Breast epithelium (tissue), 4 donors: ENCODE results near the gene B4GAT1. TPM values are rescaled to one million over a fixed set of nuclear protein-coding genes. Genes with fewer than 3 reads are reported as not detected.

Experiments
- DNase-seq, 2 donors: peaks; one replicate each; pipeline ENCODE4 v3.0.0-alpha.2; 2019; ENCODE audit warnings: low spot score in 2 of 2
- H3K27ac ChIP-seq, 2 donors: fragments of 200-600 bp; sonication (generic) in 1 of 2; one replicate each; pipeline ENCODE4 v1.5.1; 2016 to 2019; ENCODE audit warnings: mild to moderate bottlenecking in 1 of 2
- H3K27me3 ChIP-seq, 2 donors: fragments of 200-600 bp; sonication (generic) in 1 of 2; one replicate each; pipeline versions ENCODE4 v1.5.1 to v1.6.0; 2017 to 2019; ENCODE audit warnings: control low read depth in 1 of 2, mild to moderate bottlenecking in 1 of 2
- H3K36me3 ChIP-seq: fragments of 200-600 bp; one replicate; pipeline ENCODE4 v1.5.1; 2019
- H3K4me1 ChIP-seq, 2 donors: fragments of 200-600 bp; sonication (generic); one replicate each; pipeline ENCODE4 v1.5.1; 2016 to 2019; ENCODE audit warnings: control low read depth in 1 of 2
- H3K4me3 ChIP-seq, 3 donors: fragments of 200-600 bp; sonication (generic); 1 replicate in 2 of 3; 2 replicates in 1 of 3; pipeline ENCODE4 v1.5.1; 2016 to 2019; ENCODE audit warnings: mild to moderate bottlenecking in 3 of 3, moderate library complexity in 2 of 3
- H3K9me3 ChIP-seq, 2 donors: fragments of 200-600 bp; sonication (generic) in 1 of 2; one replicate each; pipeline ENCODE4 v1.5.1; 2016 to 2019; ENCODE audit warnings: control low read depth in 1 of 2
- CTCF ChIP-seq, 3 donors: fragments of 450-650 bp; IDR thresholded peaks; one replicate each; pipeline ENCODE4 v1.5.1; 2016 to 2017; ENCODE audit warnings: antibody characterized with exemption in 3 of 3, mild to moderate bottlenecking in 3 of 3, moderate library complexity in 3 of 3
- POLR2A ChIP-seq: fragments of 450-650 bp; IDR thresholded peaks from one replicate; pipeline ENCODE4 v1.6.1; 2016; ENCODE audit warnings: antibody characterized with exemption, mild to moderate bottlenecking, moderate library complexity
- POLR2AphosphoS5 ChIP-seq, 3 donors: sonication (generic); formaldehyde crosslinking; IDR thresholded peaks; one replicate each; pipeline ENCODE4 v1.6.1; 2017; ENCODE audit warnings: antibody characterized with exemption in 3 of 3
- intact Hi-C: fragments of 100-400 bp; cut with DNase I; formaldehyde crosslinking; loops from one replicate; pipeline ENCODE4 v1.15.1; 2023; ENCODE audit warnings: low total_unique reads
- total RNA-seq, 3 donors: library from RNA; depleted of rRNA; stranded (reverse); fragments of >200 nt; gene quantifications; one replicate each; pipeline ENCODE4 v1.1.0, GENCODE V29; 2016

B4GAT1 gene
- total RNA-seq, 3 donors from 2014 or later, result 20.0 to 35.4 (median 30.1) TPM

- Histone ChIP-seq H3K36me3 (no peaks in the 10 kb centered on the region), H3K27ac (peak overlapping the region; percentile 33 to 95), H3K4me1 (peaks cover 13 to 14% of the 10 kb centered on the region in 2 donors), H3K4me3 (no peak overlapping the region), H3K9me3 (no peaks in the 10 kb centered on the region), H3K27me3 (peaks cover 3% of the 10 kb centered on the region in 2 donors)
- DNase-seq, result no peak
- no peak for TF ChIP-seq CTCF (IDR thresholded peaks at IDR 0.05)
- TF ChIP-seq POLR2A, result no peak
- TF ChIP-seq POLR2AphosphoS5 (IDR thresholded peaks at IDR 0.05), result no peak
- intact Hi-C loops, result no loop called here
Observed at GRCh38 chr11:66318600-66318970, 28.8 kb downstream of the B4GAT1 start.

- Histone ChIP-seq H3K9me3 (no peaks in the 10 kb centered on the region), H3K27ac (peak overlapping the region; percentile 67 to 95), H3K4me3 (peak overlapping the region; percentile 53 to 77 (median 64)), H3K4me1 (peaks cover 14 to 16% of the 10 kb centered on the region in 2 donors), H3K36me3 (no peaks in the 10 kb centered on the region), H3K27me3 (peaks cover 3% of the 10 kb centered on the region in 2 donors)
- intact Hi-C loops, result no loop called here
- no peak for TF ChIP-seq CTCF (IDR thresholded peaks at IDR 0.05)
- TF ChIP-seq POLR2A, result no peak
- TF ChIP-seq POLR2AphosphoS5 (IDR thresholded peaks at IDR 0.05), result peak in 2 of 3 donors; percentile 34 to 76
- DNase-seq, result no peak
Observed at GRCh38 chr11:66317723-66318599, 29.5 kb downstream of the B4GAT1 start.

GRCh38 chr11:66317322-66317722, 30.1 kb downstream of the B4GAT1 start:
- Histone ChIP-seq H3K9me3 (no peaks in the 10 kb centered on the region), H3K36me3 (no peaks in the 10 kb centered on the region), H3K4me1 (peaks cover 14 to 16% of the 10 kb centered on the region in 2 donors), H3K27me3 (peaks cover 3% of the 10 kb centered on the region in 2 donors), H3K27ac (peak overlapping the region; percentile 67 to 95), H3K4me3 (peak overlapping the region; percentile 53 to 77 (median 64))
- DNase-seq, result no peak
- intact Hi-C loops, result no loop called here
- no peak for TF ChIP-seq POLR2AphosphoS5 (IDR thresholded peaks at IDR 0.05)
- no peak for TF ChIP-seq CTCF (IDR thresholded peaks at IDR 0.05)
- no peak for TF ChIP-seq POLR2A

GRCh38 chr11:66316849-66317251, 30.6 kb downstream of the B4GAT1 start, which contains the start of gene CD248:
CD248 (minus strand) TSS chr11:66317044; CDS start chr11:66317027, 17 bp downstream.
- TF ChIP-seq POLR2A, result no peak
- no peak for TF ChIP-seq POLR2AphosphoS5 (IDR thresholded peaks at IDR 0.05)
- TF ChIP-seq CTCF (IDR thresholded peaks at IDR 0.05), result no peak
- intact Hi-C loops, result no loop called here
- Histone ChIP-seq H3K27ac (peak within 1 kb of the TSS; percentile 67 to 95), H3K4me3 (peak within 1 kb of the TSS; percentile 53 to 77 (median 64)), H3K36me3 (no peaks in the 10 kb centered on the region), H3K9me3 (no peaks in the 10 kb centered on the region), H3K27me3 (peaks cover 3% of the 10 kb centered on the region in 2 donors), H3K4me1 (peaks cover 13 to 14% of the 10 kb centered on the region in 2 donors)
- no peak for DNase-seq
